Measurements from ENCODE around the gene SMYD3. TPM values are rescaled to one million over a fixed set of nuclear protein-coding genes. Genes with fewer than 3 reads are reported as not detected.

Gene SMYD3
- total and polyA plus RNA-seq, 9 of the 15 experiments (the other 6 are each of a cell fraction or from before 2014, with no cell fraction given), result 128 to 440 (median 197) TPM

DNA sequence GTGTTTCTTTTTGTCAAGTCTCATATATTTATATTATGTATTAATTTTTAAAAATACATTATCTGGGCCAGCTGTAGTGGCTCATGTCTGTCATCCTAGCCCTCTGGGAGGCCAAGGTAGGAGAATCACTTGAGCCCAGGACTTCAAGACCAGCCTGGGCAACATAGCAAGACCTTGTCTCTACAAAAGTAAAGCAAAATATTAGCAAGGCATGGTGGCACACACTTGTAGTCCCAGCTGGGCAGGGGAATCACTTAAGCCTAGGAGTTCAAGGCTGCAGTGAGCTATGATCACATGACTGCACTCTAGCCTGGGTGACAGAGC, 189.1 kb downstream of the SMYD3 start:
- H3K79me2 ChIP-seq (ENCODE audit: control insufficient read depth, insufficient read depth, low read length), result no peaks in the 10 kb centered on the region
- no peaks in the 10 kb centered on the region for H3K9me1 ChIP-seq (ENCODE audit: control insufficient read depth, insufficient read depth, low read length)
- no peaks in the 10 kb centered on the region for H4K20me1 ChIP-seq (replicated peaks; ENCODE audit: control insufficient read depth, insufficient read depth, low read length)
- no peak overlapping the region for H3K4me2 ChIP-seq (ENCODE audit: insufficient read depth, low read length)
- intact Hi-C loops (cut with micrococcal nuclease) (loop anchor here (5.0 kb wide), 1 partner anchor 66 kb away; no protein-coding TSS in a partner anchor), in situ Hi-C loops (cut with MboI) (no loop called here)
- ATAC-seq, result no peak
- no peak overlapping the region for H3K4me3 ChIP-seq
- no peaks in the 10 kb centered on the region for H3K27me3 ChIP-seq (ENCODE audit: control insufficient read depth in 2 of 2, insufficient read depth in 2 of 2, low read length in 2 of 2)
- H3K4me1 ChIP-seq (replicated peaks in 1 of 2; ENCODE audit: control insufficient read depth in 2 of 2, insufficient read depth in 2 of 2, low read length in 2 of 2), result no peaks in the 10 kb centered on the region
- H2AFZ ChIP-seq (ENCODE audit: low read depth, low read length), result no peak overlapping the region
- no peak for DNase-seq (ENCODE audit: extremely low read depth in 1 of 4, low spot score in 3 of 4)
- H3K9me3 ChIP-seq (replicated peaks; ENCODE audit: control insufficient read depth, insufficient read depth, low read depth, low read length), result no peaks in the 10 kb centered on the region
- POLR2A ChIA-PET, result interaction anchor here (1.4 to 2.0 kb wide), 2 partner anchors 11 to 77 kb away, joined by 5 read pairs; no protein-coding TSS in a partner anchor
- CTCF ChIA-PET (ENCODE audit: low intra/inter-chr PET ratio), result no interaction called here
- TF ChIP-seq CXXC5 (CRISPR knock-in tag; IDR thresholded peaks at IDR 0.05) (no peak), TFE3 (CRISPR knock-in tag; IDR thresholded peaks at IDR 0.05) (peak; percentile 50), TARDBP (IDR thresholded peaks at IDR 0.05) (no peak)
- TF ChIP-seq, protein P1, sequence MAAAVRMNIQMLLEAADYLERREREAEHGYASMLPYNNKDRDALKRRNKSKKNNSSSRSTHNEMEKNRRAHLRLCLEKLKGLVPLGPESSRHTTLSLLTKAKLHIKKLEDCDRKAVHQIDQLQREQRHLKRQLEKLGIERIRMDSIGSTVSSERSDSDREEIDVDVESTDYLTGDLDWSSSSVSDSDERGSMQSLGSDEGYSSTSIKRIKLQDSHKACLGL (CRISPR knock-in tag; IDR thresholded peaks at IDR 0.05; ENCODE audit: borderline replicate concordance, poor library complexity, severe bottlenecking), result no peak
- no peaks in the 10 kb centered on the region for H3K36me3 ChIP-seq (ENCODE audit: control insufficient read depth, insufficient read depth, low read length)
- no peak for FAIRE-seq
- H3K9ac ChIP-seq (ENCODE audit: insufficient read depth in 1 of 2, low read depth in 2 of 2, low read length in 2 of 2), result no peak overlapping the region
- no peak overlapping the region for H3K27ac ChIP-seq (ENCODE audit: extremely low read depth, low read depth, low read length)
- no TSS peak for BruUV-seq (replicated peaks)

Data from K562 (cell line).